A549 treated with GW870086 at 1 μM for 4 hours (cell line): Measurements from ENCODE around the gene CHRNB1. TPM values are rescaled to one million over a fixed set of nuclear protein-coding genes. Genes with fewer than 3 reads are reported as not detected.

Source experiments
- total RNA-seq: library from RNA; stranded (reverse); fragments of 200-300 nt; extraction: Qiagen RNA extraction; gene quantifications from 5 replicates; pipeline ENCODE4 v1.2.3, GENCODE V29; 2022; ENCODE audit warnings: low read depth

CHRNB1 gene, protein sequence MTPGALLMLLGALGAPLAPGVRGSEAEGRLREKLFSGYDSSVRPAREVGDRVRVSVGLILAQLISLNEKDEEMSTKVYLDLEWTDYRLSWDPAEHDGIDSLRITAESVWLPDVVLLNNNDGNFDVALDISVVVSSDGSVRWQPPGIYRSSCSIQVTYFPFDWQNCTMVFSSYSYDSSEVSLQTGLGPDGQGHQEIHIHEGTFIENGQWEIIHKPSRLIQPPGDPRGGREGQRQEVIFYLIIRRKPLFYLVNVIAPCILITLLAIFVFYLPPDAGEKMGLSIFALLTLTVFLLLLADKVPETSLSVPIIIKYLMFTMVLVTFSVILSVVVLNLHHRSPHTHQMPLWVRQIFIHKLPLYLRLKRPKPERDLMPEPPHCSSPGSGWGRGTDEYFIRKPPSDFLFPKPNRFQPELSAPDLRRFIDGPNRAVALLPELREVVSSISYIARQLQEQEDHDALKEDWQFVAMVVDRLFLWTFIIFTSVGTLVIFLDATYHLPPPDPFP
- 7.3 to 11.0 TPM (median 9.1 TPM) in 5 replicates for total RNA-seq

DNA sequence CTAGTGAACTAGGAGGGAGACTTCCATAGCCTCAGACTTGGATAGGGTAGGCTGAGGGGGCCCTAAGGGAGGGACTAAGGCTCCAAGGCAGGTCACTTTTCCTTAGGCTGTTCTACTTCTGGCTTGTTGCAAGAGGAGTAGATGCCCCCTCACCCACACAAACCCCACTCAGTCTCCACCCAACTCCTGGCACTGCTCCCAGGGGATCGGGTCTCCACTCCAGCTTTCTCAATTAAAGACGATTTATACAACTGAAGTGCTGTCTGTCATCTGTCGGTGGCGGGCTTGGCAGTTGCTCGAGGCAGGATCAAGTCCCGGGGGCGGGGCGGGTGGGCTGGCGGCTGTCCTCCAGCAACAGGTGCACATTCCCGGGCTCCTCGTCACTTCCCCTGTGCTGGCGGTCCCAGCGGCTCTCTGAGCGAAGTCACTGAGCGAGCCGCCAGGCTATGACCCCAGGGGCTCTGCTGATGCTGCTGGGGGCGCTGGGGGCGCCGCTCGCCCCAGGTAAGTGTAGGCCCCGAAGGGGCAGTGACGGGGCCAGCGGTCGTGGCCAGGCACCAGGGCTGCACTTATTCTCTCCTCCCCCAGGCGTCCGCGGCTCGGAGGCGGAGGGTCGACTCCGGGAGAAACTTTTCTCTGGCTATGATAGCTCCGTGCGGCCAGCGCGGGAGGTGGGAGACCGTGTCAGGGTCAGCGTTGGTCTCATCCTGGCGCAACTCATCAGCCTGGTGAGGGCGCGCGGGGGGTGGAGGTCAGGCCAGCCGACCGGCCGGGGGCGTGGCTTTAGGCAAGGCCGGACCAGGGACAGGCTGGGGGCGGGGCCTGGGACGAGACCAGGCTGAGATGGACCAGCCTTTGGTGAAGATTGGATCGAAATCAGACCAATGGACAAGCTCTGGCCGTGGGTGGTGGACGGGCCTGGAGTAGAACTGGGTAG is at the start of gene CHRNB1:
TSS of gene CHRNB1 (plus strand) at position 380 of the 937 bp plus-strand sequence. CDS start at position 447, 67 bp downstream.

DNA sequence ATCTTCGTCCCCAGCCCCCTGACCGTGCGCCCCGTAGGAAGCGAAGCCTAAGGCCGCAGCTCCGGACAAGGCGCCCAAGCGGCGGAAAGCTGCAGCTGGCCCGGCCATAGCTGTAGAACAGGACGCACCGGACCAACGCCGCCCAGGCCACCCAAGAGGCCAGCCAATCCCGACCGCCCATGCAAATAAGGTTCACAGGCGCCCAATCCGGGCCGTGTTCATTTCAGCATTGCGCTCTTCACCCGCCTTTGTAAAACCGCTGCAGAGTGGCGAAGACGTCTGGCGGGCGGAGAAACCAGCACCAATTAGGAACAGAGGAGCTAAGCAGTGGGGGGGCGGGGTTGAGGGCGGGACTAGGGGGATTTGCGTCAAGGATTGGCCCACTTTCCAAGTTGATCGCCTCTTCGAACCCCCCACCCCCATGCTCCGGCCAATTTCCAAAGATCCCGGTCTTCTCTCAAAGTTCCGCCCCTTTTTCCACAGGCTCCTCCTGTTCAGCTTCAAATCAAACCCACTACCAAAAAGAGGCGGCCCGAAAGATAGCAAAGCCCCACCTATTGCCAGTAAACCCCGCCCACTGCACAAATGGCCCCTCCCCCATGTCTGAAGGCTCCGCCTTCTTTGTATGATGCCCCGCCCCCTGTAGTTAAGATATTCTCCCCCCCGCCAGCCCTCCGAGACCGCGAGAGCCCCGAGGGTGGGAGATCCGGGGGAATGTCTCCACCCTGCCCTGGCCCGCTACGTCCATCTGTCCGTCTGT is 40.7 kb upstream of the CHRNB1 start, which contains the start of gene TMEM256:
TSS of gene TMEM256 (minus strand) at position 121 of the 760 bp plus-strand sequence. CDS start at position 108, 13 bp downstream.

DNA sequence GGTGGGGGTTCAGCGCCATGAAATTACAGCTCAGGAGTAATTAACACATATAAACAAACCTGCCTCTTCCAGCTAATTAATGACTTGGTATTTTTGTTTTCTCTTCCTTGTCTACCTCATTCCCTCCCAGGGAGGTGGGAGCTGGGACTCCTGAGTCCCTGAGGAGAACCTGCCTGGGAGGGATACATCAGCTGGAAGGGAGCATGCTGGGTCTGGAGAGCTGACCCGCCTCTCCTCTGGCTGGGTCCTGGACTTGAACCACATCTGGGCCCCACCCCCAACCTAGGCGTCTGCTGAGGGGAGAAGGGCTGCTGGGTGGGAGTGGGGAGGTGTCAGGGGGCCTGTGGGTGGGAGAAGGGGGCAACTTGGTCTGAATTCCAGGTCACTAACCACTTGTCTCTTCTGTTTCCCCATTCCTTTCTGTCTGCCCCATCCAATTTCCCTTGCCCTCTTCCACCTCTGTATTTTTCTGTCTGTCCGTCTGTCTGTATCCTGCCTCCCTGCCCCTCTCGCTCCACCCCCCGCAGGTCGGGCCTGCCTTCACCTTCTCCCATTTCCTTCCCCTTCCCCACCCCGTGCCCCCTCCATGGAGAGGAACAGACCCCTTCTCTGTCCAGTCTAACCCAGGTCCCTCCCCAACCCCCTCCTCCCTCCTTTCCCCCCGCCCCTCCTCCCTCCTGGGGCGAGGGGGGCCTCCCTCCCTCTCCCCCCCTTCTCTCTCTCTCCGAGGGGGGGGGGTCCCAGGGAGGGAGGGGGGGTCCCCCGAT is 37.2 kb upstream of the CHRNB1 start, which contains the start of gene NLGN2:
TSS of gene NLGN2 (plus strand) at position 361 of the 767 bp plus-strand sequence. CDS start 411 bp downstream, outside the sequence.

DNA sequence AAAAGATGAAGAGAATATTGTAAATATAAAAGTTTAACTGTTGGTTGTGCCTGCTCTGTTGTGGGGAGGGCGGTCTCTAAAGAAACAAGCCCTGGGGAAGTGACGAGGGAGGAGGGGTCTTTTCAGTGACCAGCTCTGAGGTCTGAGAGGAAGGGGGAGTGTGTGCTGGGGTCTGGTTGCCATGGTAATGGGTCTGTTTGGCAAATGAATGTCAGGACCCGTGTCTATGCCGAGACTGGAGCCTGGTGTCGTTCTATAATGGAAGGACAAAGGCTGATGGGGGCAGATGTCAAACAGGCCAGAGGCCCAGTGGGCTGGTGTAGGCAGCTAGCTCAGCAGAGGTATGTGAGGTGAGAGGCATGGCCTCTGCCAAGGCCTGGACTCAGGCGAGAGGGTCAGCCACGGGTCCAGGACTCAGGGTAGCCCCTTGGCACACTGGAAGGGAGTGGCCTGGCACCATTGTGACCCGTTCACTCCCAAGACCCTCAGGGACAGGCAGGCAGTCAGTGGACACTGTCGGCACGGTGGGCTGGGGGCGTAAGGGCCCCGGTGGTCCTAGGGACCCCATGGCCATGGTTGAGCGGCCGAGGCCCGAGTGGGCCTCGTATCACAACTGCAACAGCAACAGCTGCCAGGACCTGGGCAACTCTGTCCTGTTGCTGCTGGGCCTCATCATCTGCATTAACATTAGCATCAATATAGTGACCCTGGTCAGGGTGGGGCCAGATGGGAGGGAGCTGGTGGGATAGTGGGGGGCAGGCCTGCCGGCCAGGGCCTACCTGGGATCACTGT is 24.8 kb upstream of the CHRNB1 start, which contains the start of gene SPEM1:
TSS of gene SPEM1 (plus strand) at position 506 of the 792 bp plus-strand sequence. CDS start at position 567, 61 bp downstream.

DNA sequence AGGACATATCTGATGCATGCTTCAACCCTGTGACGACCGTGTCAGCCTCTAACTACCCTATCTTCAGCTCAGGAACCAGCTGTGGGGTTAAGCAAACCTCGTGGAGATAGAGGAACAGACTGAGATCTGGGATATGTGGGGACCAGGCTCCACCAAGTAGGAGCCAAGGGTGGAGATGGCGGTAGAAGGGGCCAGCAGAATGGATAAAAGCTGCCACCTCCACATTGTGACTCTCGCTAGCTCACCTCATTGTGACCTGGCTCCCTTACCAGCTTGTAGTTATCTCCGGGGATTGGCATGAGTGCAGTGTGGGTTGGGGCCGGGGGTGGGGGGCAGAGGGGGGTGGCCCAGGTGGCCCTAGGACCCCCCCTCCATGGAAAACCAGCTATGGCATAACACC is 19.5 kb upstream of the CHRNB1 start, which contains the start of gene SPEM2:
TSS of gene SPEM2 (plus strand) at position 301 of the 400 bp plus-strand sequence. CDS start at position 374, 73 bp downstream.

GRCh38 chr17:7428557-7428956 is 16.3 kb upstream of the CHRNB1 start, which contains the start of gene SPEM3:
SPEM3 (plus strand) TSS chr17:7428857; CDS start chr17:7428903, 46 bp downstream.

DNA sequence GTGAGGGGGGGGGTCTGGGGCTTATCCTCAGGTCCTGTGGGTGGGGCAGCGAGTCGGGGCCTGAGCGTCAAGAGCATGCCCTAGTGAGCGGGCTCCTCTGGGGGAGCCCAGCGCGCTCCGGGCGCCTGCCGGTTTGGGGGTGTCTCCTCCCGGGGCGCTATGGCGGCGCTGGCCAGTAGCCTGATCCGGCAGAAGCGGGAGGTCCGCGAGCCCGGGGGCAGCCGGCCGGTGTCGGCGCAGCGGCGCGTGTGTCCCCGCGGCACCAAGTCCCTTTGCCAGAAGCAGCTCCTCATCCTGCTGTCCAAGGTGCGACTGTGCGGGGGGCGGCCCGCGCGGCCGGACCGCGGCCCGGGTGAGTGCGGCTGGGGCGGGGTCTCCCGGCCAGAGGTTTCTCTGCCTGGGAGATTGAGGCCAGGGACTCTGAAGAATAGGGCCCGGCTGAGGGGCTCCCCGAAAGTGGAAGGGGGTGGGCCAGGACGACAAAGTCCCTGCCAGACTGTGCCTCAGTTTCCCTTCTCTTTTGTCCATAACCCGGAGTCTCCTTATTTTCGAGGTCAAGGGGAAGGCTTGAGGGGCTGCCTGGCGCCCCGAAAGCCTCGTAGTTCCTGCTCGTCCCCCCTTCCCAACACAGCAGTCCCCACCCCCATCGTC is 5.3 kb upstream of the CHRNB1 start, which contains the start of gene FGF11:
TSS of gene FGF11 (plus strand) at position 51 of the 651 bp plus-strand sequence. CDS start at position 160, 109 bp downstream.

DNA sequence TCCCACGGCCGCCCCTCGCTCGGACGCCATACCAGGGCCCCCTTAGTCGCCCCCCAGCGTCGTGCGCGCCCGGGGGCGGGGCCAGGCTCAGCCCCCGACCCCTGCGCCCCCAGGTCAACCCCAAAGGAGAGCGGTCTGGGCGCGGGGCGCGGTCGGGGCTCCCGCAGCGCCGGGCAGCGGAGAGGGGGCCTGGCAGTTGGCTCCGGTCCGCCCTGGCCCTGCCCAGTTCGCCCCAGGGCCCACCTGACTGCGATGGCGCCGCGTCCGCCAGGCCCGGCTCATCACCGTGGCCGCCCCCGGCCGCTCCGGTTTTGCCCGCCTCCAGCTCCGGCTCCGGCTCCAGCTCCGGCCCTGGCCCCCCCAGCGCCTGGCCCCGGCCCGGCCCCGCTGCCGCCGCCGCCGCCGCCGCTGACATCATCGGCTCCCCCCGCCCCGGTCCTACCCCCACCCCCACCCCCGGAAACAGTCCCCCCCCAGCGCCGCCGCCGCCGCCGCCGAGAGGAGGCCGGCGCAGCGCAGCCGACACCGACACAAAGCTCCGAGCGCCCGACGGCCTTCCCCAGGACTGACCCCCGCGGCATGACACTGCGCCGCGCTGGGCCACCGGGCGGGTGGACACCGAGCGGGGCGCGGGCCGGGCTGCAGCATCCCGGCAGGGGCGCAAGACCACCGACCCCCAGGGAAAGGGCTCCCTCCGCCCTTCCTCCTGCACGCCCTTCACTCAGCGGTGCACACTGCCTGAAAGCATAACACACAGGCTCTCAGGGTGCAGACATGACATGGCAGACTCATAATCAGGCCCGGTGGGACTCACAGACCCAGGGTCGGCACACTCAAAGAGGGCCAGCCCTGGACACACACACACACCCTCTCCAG is 34.6 kb downstream of the CHRNB1 start, which contains the start of gene ZBTB4:
TSS of gene ZBTB4 (minus strand) at position 419 of the 876 bp plus-strand sequence. CDS start 12,830 bp downstream, outside the sequence.

GRCh38 chr17:7481275-7481674 is 36.4 kb downstream of the CHRNB1 start, which contains the start of gene SLC35G6:
SLC35G6 (plus strand) TSS chr17:7481446; CDS start chr17:7481517, 71 bp downstream.

GRCh38 chr17:7484067-7484918 is 39.4 kb downstream of the CHRNB1 start, which contains the start of gene POLR2A:
POLR2A (plus strand) TSS chr17:7484366.

Other genes with a start within 250 kb of the CHRNB1 start
- gene DLG4, start 225.2 kb upstream of the CHRNB1 start, total RNA-seq = 4.8 to 8.2 TPM (median 6.7 TPM) in 5 replicates
- gene ACADVL, start 225.1 kb upstream of the CHRNB1 start, total RNA-seq = 328 to 426 TPM (median 419 TPM) in 5 replicates
- gene DVL2, start 210.5 kb upstream of the CHRNB1 start, total RNA-seq = 31.8 to 38.4 TPM (median 37.3 TPM) in 5 replicates
- gene PHF23, start 205.6 kb upstream of the CHRNB1 start, total RNA-seq = 80.8 to 113 TPM (median 94.7 TPM) in 5 replicates
- 629 to 795 TPM (median 688 TPM) in 5 replicates for gene GABARAP, start 202.6 kb upstream of the CHRNB1 start, total RNA-seq
- 209 to 247 TPM (median 236 TPM) in 5 replicates for gene CTDNEP1, start 193.3 kb upstream of the CHRNB1 start, total RNA-seq
- 124 to 134 TPM (median 126 TPM) in 5 replicates for gene ELP5, start 192.8 kb upstream of the CHRNB1 start, total RNA-seq
- gene CLDN7, start 182.6 kb upstream of the CHRNB1 start, total RNA-seq = 1.7 to 2.5 TPM (median 2.1 TPM) in 5 replicates
- 0.17 to 0.64 TPM (median 0.45 TPM) in 5 replicates for gene SLC2A4, start 163.3 kb upstream of the CHRNB1 start, total RNA-seq
- gene YBX2, start 150.4 kb upstream of the CHRNB1 start, total RNA-seq = 0.22 to 0.91 TPM (median 0.52 TPM) in 5 replicates
- 1,622 to 1,789 TPM (median 1,677 TPM) in 5 replicates for gene EIF5A, start 137.4 kb upstream of the CHRNB1 start, total RNA-seq
- 84.7 to 101 TPM (median 95.3 TPM) in 5 replicates for gene GPS2, start 129.7 kb upstream of the CHRNB1 start, total RNA-seq
- 25.3 to 31.6 TPM (median 30.1 TPM) in 5 replicates for gene NEURL4, start 115.7 kb upstream of the CHRNB1 start, total RNA-seq
- gene ACAP1, start 108.5 kb upstream of the CHRNB1 start, total RNA-seq = 1.7 to 5.4 TPM (median 3.1 TPM) in 5 replicates
- 9.4 to 13.4 TPM (median 10.7 TPM) in 5 replicates for gene KCTD11, start 92.9 kb upstream of the CHRNB1 start, total RNA-seq
- not detected in 5 replicates for gene TMEM95, start 89.9 kb upstream of the CHRNB1 start, total RNA-seq
- gene TNK1, start 64.0 kb upstream of the CHRNB1 start, total RNA-seq = 1.4 to 2.0 TPM (median 1.5 TPM) in 5 replicates
- gene PLSCR3, start 50.5 kb upstream of the CHRNB1 start, total RNA-seq = 38.1 to 44.3 TPM (median 41.3 TPM) in 5 replicates
- gene TMEM256, start 41.0 kb upstream of the CHRNB1 start, total RNA-seq = 202 to 227 TPM (median 216 TPM) in 5 replicates
- gene NLGN2, start 37.2 kb upstream of the CHRNB1 start, total RNA-seq = 13.2 to 18.5 TPM (median 17.1 TPM) in 5 replicates
- gene SPEM1, start 24.7 kb upstream of the CHRNB1 start, total RNA-seq = 0.14 TPM in 1 of 5 replicates, not detected in the others
- gene SPEM2, start 19.4 kb upstream of the CHRNB1 start, total RNA-seq = 0.14 TPM in 1 of 5 replicates, not detected in the others
- gene SPEM3, start 16.2 kb upstream of the CHRNB1 start, total RNA-seq = not detected in 5 replicates
- 10.2 to 13.7 TPM (median 12.1 TPM) in 5 replicates for gene TMEM102, start 9.6 kb upstream of the CHRNB1 start, total RNA-seq
- 0.43 to 1.3 TPM (median 1.1 TPM) in 5 replicates for gene FGF11, start 5.5 kb upstream of the CHRNB1 start, total RNA-seq
- 18.5 to 23.4 TPM (median 22.7 TPM) in 5 replicates for gene ZBTB4, start 34.6 kb downstream of the CHRNB1 start, total RNA-seq
- not detected in 5 replicates for gene SLC35G6, start 36.4 kb downstream of the CHRNB1 start, total RNA-seq
- gene POLR2A, start 39.3 kb downstream of the CHRNB1 start, total RNA-seq = 63.4 to 76.8 TPM (median 71.8 TPM) in 5 replicates
- 9.1 to 12.2 TPM (median 10.8 TPM) in 5 replicates for gene TNFSF12, start 104.0 kb downstream of the CHRNB1 start, total RNA-seq
- 0.37 to 1.1 TPM (median 0.87 TPM) in 5 replicates for gene TNFSF13, start 113.7 kb downstream of the CHRNB1 start, total RNA-seq
- gene SENP3, start 116.9 kb downstream of the CHRNB1 start, total RNA-seq = 85.2 to 101 TPM (median 93.8 TPM) in 5 replicates
- 25.6 to 35.0 TPM (median 28.2 TPM) in 5 replicates for gene CD68, start 134.6 kb downstream of the CHRNB1 start, total RNA-seq
- 112 to 145 TPM (median 126 TPM) in 5 replicates for gene MPDU1, start 138.8 kb downstream of the CHRNB1 start, total RNA-seq
- 0.13 to 0.30 TPM (median 0.14 TPM) in 5 replicates for gene SOX15, start 145.0 kb downstream of the CHRNB1 start, total RNA-seq
- gene FXR2, start 169.8 kb downstream of the CHRNB1 start, total RNA-seq = 44.0 to 59.8 TPM (median 56.2 TPM) in 5 replicates
- gene SAT2, start 182.8 kb downstream of the CHRNB1 start, total RNA-seq = 65.1 to 91.4 TPM (median 81.4 TPM) in 5 replicates
- 0.29 to 1.1 TPM (median 0.42 TPM) in 5 replicates for gene SHBG, start 185.1 kb downstream of the CHRNB1 start, total RNA-seq
- gene ATP1B2, start 205.9 kb downstream of the CHRNB1 start, total RNA-seq = 0.12 to 0.42 TPM (median 0.26 TPM) in 5 replicates
- gene TP53, start 242.4 kb downstream of the CHRNB1 start, total RNA-seq = 38.4 to 46.5 TPM (median 42.3 TPM) in 5 replicates
- 29.3 to 48.6 TPM (median 40.8 TPM) in 5 replicates for gene WRAP53, start 243.4 kb downstream of the CHRNB1 start, total RNA-seq